ENCODE data around the gene CAP2. TPM values are rescaled to one million over a fixed set of nuclear protein-coding genes. Genes with fewer than 3 reads are reported as not detected.

CAP2 gene
- total RNA-seq (10 to 100 TPM in 1 of 2 donors, 1 to 10 TPM in 1; 9.0 to 17.5 TPM), polyA plus RNA-seq (ENCODE audit: insufficient read length in 2 of 2) (10 to 100 TPM; 21.1 to 27.0 TPM)
- long read RNA-seq, donor 1, transcript CAP2-201 (13 exons, 3,316 nt), result major isoform, 6 of 7 reads
- long read RNA-seq, donor 1, partial matches to known transcripts, result 0 of 7 reads
- long read RNA-seq, donor 1, other reads (novel, unspliced or antisense), result 0 of 7 reads
- long read RNA-seq, donor 2, partial matches to known transcripts, result 0 of 1 reads
- long read RNA-seq, donor 2, other reads (novel, unspliced or antisense), result 0 of 1 reads
- long read RNA-seq, donor 3, partial matches to known transcripts, result 0 of 2 reads
- long read RNA-seq, donor 3, other reads (novel, unspliced or antisense), result 0 of 2 reads
- long read RNA-seq, donor 4, partial matches to known transcripts, result 0 of 2 reads
- long read RNA-seq, donor 4, other reads (novel, unspliced or antisense), result 0 of 2 reads

GRCh38 chr6:17392978-17393891, at the start of gene CAP2:
Gene CAP2 (plus strand): TSS chr6:17393595. CDS start chr6:17421556, 27,961 bp downstream.
- Histone ChIP-seq H3K36me3 (ENCODE audit: control insufficient read depth, insufficient read depth, low read length) (no peaks in the 10 kb centered on the region), H3K4me3 (ENCODE audit: low read depth, low read length) (peak within 1 kb of the TSS; percentile 53), H3K27ac (ENCODE audit: low read depth, low read length) (peak within 1 kb of the TSS; percentile 63), H3K4me1 (ENCODE audit: control insufficient read depth, insufficient read depth, low read length) (peaks cover 3% of the 10 kb centered on the region), H3K9me3 (ENCODE audit: control insufficient read depth, insufficient read depth, low read length) (no peaks in the 10 kb centered on the region), H3K27me3 (ENCODE audit: control insufficient read depth, insufficient read depth, low read length) (no peaks in the 10 kb centered on the region)
- 1% methylated on average over 39 of the region's 42 CpGs for WGBS (ENCODE audit: insufficient coverage)
- DNase-seq (ENCODE audit: low read depth in 4 of 6, low spot score in 6 of 6), result peak; percentile 48 to 93 (median 68)

DNA sequence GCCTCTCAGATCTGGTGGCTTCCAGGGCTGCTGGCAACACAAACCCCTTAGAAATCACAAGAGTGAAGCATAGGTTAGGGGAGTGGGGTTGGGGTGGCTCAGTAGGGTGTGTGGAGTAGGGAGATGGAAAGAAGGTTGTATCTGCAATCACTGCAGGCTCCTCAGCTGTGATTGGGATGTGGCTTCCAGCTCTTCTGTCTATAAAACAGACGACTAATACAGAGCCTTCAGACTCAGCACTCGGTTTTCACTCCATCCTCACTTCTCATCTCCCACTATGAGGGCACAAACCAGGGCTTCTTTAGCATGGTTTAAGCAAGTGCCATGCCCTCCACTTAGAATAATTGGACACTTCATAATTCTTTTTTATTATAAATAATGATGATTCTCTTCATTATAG, 46.4 kb upstream of the CAP2 start:
- H3K4me3 ChIP-seq (ENCODE audit: low read depth, low read length), result no peak overlapping the region
- H3K4me1 ChIP-seq (ENCODE audit: control insufficient read depth, insufficient read depth, low read length), result no peaks in the 10 kb centered on the region
- no peaks in the 10 kb centered on the region for H3K36me3 ChIP-seq (ENCODE audit: control insufficient read depth, insufficient read depth, low read length)
- WGBS (ENCODE audit: insufficient coverage), result 88% methylated on average over 2 of the region's 2 CpGs
- no peak overlapping the region for H3K27ac ChIP-seq (ENCODE audit: low read depth, low read length)
- no peaks in the 10 kb centered on the region for H3K27me3 ChIP-seq (ENCODE audit: control insufficient read depth, insufficient read depth, low read length)
- H3K9me3 ChIP-seq (ENCODE audit: control insufficient read depth, insufficient read depth, low read length), result no peaks in the 10 kb centered on the region
- no peak for DNase-seq (ENCODE audit: low read depth in 4 of 6, low spot score in 6 of 6)

DNA sequence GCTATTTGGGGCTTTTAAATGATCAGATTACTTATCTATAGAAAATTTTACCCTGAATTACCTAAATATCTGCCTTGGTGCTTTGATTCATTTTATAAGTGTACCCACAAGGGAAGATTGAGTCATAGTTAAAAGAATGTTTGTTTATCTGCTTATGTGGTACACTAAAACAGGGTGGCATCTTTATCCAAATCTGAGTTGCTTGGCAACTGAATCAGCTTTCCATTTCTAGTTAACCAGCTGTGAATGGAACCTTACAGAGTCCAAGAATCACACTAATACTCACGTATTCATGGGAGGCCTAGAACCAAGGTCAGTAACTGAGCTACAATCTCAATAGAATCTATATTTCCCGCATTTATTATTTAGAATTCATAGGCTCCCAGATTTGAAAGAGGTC, 44.0 kb upstream of the CAP2 start:
- no CpG with 5 or more reads among the region's 2 CpGs for WGBS (ENCODE audit: insufficient coverage)
- Histone ChIP-seq H3K4me1 (ENCODE audit: control insufficient read depth, insufficient read depth, low read length) (no peaks in the 10 kb centered on the region), H3K27ac (ENCODE audit: low read depth, low read length) (no peak overlapping the region), H3K4me3 (ENCODE audit: low read depth, low read length) (no peak overlapping the region), H3K9me3 (ENCODE audit: control insufficient read depth, insufficient read depth, low read length) (no peaks in the 10 kb centered on the region), H3K36me3 (ENCODE audit: control insufficient read depth, insufficient read depth, low read length) (no peaks in the 10 kb centered on the region), H3K27me3 (ENCODE audit: control insufficient read depth, insufficient read depth, low read length) (no peaks in the 10 kb centered on the region)
- DNase-seq (ENCODE audit: low read depth in 4 of 6, low spot score in 6 of 6), result peak in 1 of 6 donors; percentile 20

GRCh38 chr6:17352302-17352701, 41.1 kb upstream of the CAP2 start:
- Histone ChIP-seq H3K36me3 (ENCODE audit: control insufficient read depth, insufficient read depth, low read length) (no peaks in the 10 kb centered on the region), H3K27ac (ENCODE audit: low read depth, low read length) (no peak overlapping the region), H3K27me3 (ENCODE audit: control insufficient read depth, insufficient read depth, low read length) (no peaks in the 10 kb centered on the region), H3K4me3 (ENCODE audit: low read depth, low read length) (no peak overlapping the region), H3K4me1 (ENCODE audit: control insufficient read depth, insufficient read depth, low read length) (no peaks in the 10 kb centered on the region), H3K9me3 (ENCODE audit: control insufficient read depth, insufficient read depth, low read length) (no peaks in the 10 kb centered on the region)
- DNase-seq (ENCODE audit: low read depth in 4 of 6, low spot score in 6 of 6), result no peak

DNA sequence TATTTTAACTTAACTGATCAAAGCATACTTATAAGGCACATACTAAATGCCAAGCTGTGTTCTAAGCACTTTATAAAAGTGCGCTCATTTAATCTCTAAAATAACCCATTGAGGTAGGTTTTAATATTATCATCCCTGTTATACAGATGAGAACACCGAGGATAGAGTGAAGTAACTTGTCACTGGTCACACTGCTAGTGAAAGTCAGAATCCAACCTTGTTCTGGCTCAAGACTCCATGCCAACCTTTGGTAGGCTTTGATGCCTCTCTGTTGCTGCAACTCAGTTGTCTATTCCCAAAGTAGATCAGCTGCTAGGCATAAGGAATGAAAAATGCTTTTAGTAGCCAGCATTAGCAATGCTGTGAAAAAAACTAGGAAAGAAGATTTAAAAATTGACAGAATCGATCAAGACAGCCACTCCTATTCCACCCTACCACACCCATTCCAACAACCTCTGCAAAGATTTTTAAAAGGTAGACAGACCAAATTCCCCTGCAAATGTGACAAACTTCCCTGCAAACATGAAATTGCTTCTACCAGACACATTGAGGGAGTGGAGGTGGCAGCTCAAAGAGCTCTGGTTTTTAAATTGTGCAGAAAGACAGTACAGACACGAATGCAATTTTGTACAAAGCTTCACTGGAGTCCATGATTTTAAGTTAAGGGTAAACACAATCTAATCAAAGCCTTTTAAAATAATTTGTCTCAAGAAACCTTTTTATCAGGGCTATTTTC, 39.8 kb upstream of the CAP2 start:
- WGBS (ENCODE audit: insufficient coverage), result no CpG with 5 or more reads among the region's 4 CpGs
- Histone ChIP-seq H3K27ac (ENCODE audit: low read depth, low read length) (no peak overlapping the region), H3K9me3 (ENCODE audit: control insufficient read depth, insufficient read depth, low read length) (no peaks in the 10 kb centered on the region), H3K4me1 (ENCODE audit: control insufficient read depth, insufficient read depth, low read length) (no peaks in the 10 kb centered on the region), H3K36me3 (ENCODE audit: control insufficient read depth, insufficient read depth, low read length) (no peaks in the 10 kb centered on the region), H3K4me3 (ENCODE audit: low read depth, low read length) (no peak overlapping the region), H3K27me3 (ENCODE audit: control insufficient read depth, insufficient read depth, low read length) (no peaks in the 10 kb centered on the region)
- no peak for DNase-seq (ENCODE audit: low read depth in 4 of 6, low spot score in 6 of 6)

GRCh38 chr6:17354700-17355403, 38.5 kb upstream of the CAP2 start:
- H3K27ac ChIP-seq (ENCODE audit: low read depth, low read length), result no peak overlapping the region
- WGBS (ENCODE audit: insufficient coverage), result no CpG with 5 or more reads among the region's 4 CpGs
- no peak for DNase-seq (ENCODE audit: low read depth in 4 of 6, low spot score in 6 of 6)

DNA sequence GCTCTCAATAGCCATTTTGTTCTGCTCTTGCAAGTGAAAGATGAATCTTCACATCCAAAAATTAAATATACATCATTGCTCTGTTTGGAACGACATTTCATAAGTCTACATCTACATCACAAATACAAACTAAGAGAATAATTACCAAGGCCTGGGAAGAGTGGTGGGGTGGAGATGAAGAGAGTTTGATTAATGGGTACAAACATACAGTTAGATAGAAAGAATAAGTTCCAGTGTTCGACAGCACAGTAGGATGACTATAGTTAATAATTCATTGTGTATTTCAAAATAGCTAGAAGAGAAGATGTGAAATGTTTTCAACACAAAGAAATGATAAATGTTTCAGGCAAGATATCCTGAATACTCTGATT, 38.0 kb upstream of the CAP2 start:
- Histone ChIP-seq H3K4me3 (ENCODE audit: low read depth, low read length) (no peak overlapping the region), H3K4me1 (ENCODE audit: control insufficient read depth, insufficient read depth, low read length) (no peaks in the 10 kb centered on the region), H3K27ac (ENCODE audit: low read depth, low read length) (no peak overlapping the region), H3K27me3 (ENCODE audit: control insufficient read depth, insufficient read depth, low read length) (no peaks in the 10 kb centered on the region), H3K36me3 (ENCODE audit: control insufficient read depth, insufficient read depth, low read length) (no peaks in the 10 kb centered on the region), H3K9me3 (ENCODE audit: control insufficient read depth, insufficient read depth, low read length) (no peaks in the 10 kb centered on the region)
- DNase-seq (ENCODE audit: low read depth in 4 of 6, low spot score in 6 of 6), result no peak
- 80% methylated on average over 1 of the region's 2 CpGs for WGBS (ENCODE audit: insufficient coverage)

More at GRCh38 chr6:17354700-17355403, 38.5 kb upstream of the CAP2 start:
- Histone ChIP-seq H3K36me3 (ENCODE audit: control insufficient read depth, insufficient read depth, low read length) (no peaks in the 10 kb centered on the region), H3K9me3 (ENCODE audit: control insufficient read depth, insufficient read depth, low read length) (no peaks in the 10 kb centered on the region), H3K4me3 (ENCODE audit: low read depth, low read length) (no peak overlapping the region), H3K27me3 (ENCODE audit: control insufficient read depth, insufficient read depth, low read length) (no peaks in the 10 kb centered on the region), H3K4me1 (ENCODE audit: control insufficient read depth, insufficient read depth, low read length) (no peaks in the 10 kb centered on the region)

DNA sequence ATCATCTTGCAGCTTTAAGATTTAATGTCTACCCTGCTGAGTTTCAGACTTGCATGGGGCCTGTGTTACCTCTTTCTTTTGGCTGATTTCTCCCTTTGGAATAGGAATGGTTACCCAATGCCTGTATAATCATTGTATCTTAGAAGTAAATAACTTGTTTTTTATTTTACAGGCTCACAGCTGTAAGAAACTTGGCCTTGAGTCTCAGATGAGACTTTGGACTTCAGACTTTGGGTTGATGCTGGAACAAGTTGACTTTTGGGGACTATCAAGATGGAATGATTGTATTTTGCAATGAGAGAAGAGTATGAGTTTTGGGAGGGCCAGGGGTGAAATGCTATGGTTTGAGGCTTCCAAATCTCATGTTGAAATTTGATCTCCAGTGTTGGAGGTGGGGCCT, 34.9 kb upstream of the CAP2 start:
- H3K9me3 ChIP-seq (ENCODE audit: control insufficient read depth, insufficient read depth, low read length), result no peaks in the 10 kb centered on the region
- H3K27me3 ChIP-seq (ENCODE audit: control insufficient read depth, insufficient read depth, low read length), result no peaks in the 10 kb centered on the region
- no peak overlapping the region for H3K27ac ChIP-seq (ENCODE audit: low read depth, low read length)
- no peak for DNase-seq (ENCODE audit: low read depth in 4 of 6, low spot score in 6 of 6)
- H3K4me3 ChIP-seq (ENCODE audit: low read depth, low read length), result no peak overlapping the region
- H3K4me1 ChIP-seq (ENCODE audit: control insufficient read depth, insufficient read depth, low read length), result no peaks in the 10 kb centered on the region
- H3K36me3 ChIP-seq (ENCODE audit: control insufficient read depth, insufficient read depth, low read length), result no peaks in the 10 kb centered on the region

- H3K27ac ChIP-seq (ENCODE audit: low read depth, low read length), result no peak overlapping the region
- WGBS (ENCODE audit: insufficient coverage), result 100% methylated on average over 1 of the region's 4 CpGs
- no peak overlapping the region for H3K4me3 ChIP-seq (ENCODE audit: low read depth, low read length)
Observed at GRCh38 chr6:17360564-17360963, 32.8 kb upstream of the CAP2 start.

More at GRCh38 chr6:17360564-17360963, 32.8 kb upstream of the CAP2 start:
- DNase-seq (ENCODE audit: low read depth in 4 of 6, low spot score in 6 of 6), result no peak
- no peaks in the 10 kb centered on the region for H3K9me3 ChIP-seq (ENCODE audit: control insufficient read depth, insufficient read depth, low read length)
- H3K27me3 ChIP-seq (ENCODE audit: control insufficient read depth, insufficient read depth, low read length), result no peaks in the 10 kb centered on the region
- H3K4me1 ChIP-seq (ENCODE audit: control insufficient read depth, insufficient read depth, low read length), result no peaks in the 10 kb centered on the region
- no peaks in the 10 kb centered on the region for H3K36me3 ChIP-seq (ENCODE audit: control insufficient read depth, insufficient read depth, low read length)

Data from spinal cord (tissue), 10 donors.